Tibial nerve (tissue), 3 donors: ENCODE measurements around the gene PAX6.

Source experiments
- CTCF ChIP-seq, 5 experiments: fragments of 200-600 bp in 3 of 5; fragments of 450-650 bp in 2 of 5; sonication (generic) in 3 of 5; IDR thresholded peaks; one replicate each; pipeline ENCODE4 v1.5.1; 2016 to 2019; ENCODE audit warnings: antibody characterized with exemption in 5 of 5, mild to moderate bottlenecking in 3 of 5, moderate library complexity in 2 of 5
- POLR2A ChIP-seq, 2 donors: fragments of 450-650 bp; IDR thresholded peaks; one replicate each; pipeline ENCODE4 v1.6.1; 2017; ENCODE audit warnings: antibody characterized with exemption in 2 of 2, mild to moderate bottlenecking in 2 of 2, moderate library complexity in 2 of 2

GRCh38 chr11:31844351-31844750 is 33.2 kb upstream of the PAX6 start:
- TF ChIP-seq CTCF (IDR thresholded peaks at IDR 0.05), result no peak
- TF ChIP-seq POLR2A (IDR thresholded peaks at IDR 0.05), result no peak
